AG10803 (cell line): ENCODE data around the gene PPIL1.

Source experiments
- DNase-seq: peaks from one replicate; pipeline ENCODE4 v3.0.0; 2010; ENCODE audit warnings: low read depth
- H3K4me3 ChIP-seq: 2 replicates; pipeline ENCODE4 v1.5.1; 2011; ENCODE audit warnings: mild to moderate bottlenecking, low read length, control low read depth
- CTCF ChIP-seq: conservative IDR thresholded peaks from 2 replicates; pipeline ENCODE4 v1.5.1; 2011; ENCODE audit warnings: mild to moderate bottlenecking, low read length, control low read depth, inconsistent platforms

Gene PPIL1

GRCh38 chr6:36852481-36853147, 22.0 kb downstream of the PPIL1 start:
- H3K4me3 ChIP-seq: no peak overlapping the region
- peak; percentile 68 for DNase-seq
- 0 out of 2 replicates have a peak, but pooled peaks have one; percentile 7 for TF ChIP-seq CTCF

GRCh38 chr6:36851626-36852025, 23.0 kb downstream of the PPIL1 start:
- no peak for DNase-seq
- H3K4me3 ChIP-seq: no peak overlapping the region
- TF ChIP-seq CTCF: no peak

GRCh38 chr6:36851149-36851614, 23.4 kb downstream of the PPIL1 start:
- TF ChIP-seq CTCF: peak; percentile 71
- no peak overlapping the region for H3K4me3 ChIP-seq
- DNase-seq: peak; percentile 63

GRCh38 chr6:36850021-36850420, 24.6 kb downstream of the PPIL1 start:
- DNase-seq: no peak
- TF ChIP-seq CTCF: no peak
- no peak overlapping the region for H3K4me3 ChIP-seq

GRCh38 chr6:36848658-36849441, 25.8 kb downstream of the PPIL1 start:
- no peak for DNase-seq
- no peak for TF ChIP-seq CTCF
- no peak overlapping the region for H3K4me3 ChIP-seq

GRCh38 chr6:36847991-36848390, 26.6 kb downstream of the PPIL1 start:
- TF ChIP-seq CTCF: no peak

GRCh38 chr6:36847152-36847551, 27.5 kb downstream of the PPIL1 start:
- TF ChIP-seq CTCF: no peak
- no peak overlapping the region for H3K4me3 ChIP-seq
- DNase-seq: no peak

More at GRCh38 chr6:36847991-36848390, 26.6 kb downstream of the PPIL1 start:
- no peak for DNase-seq
- H3K4me3 ChIP-seq: no peak overlapping the region
